ENCODE results near the gene NAPG.

GRCh38 chr18:10508591-10508990 is 17.2 kb upstream of the NAPG start:
- TF ChIP-seq POLR2AphosphoS5 (IDR thresholded peaks at IDR 0.05; ENCODE audit: low read depth, low read length) (no peak), POLR2A (IDR thresholded peaks at IDR 0.05; ENCODE audit: low read depth, low read length) (no peak)
